CD4-positive, alpha-beta T cell treated with Interleukin-1 beta for 1 hour (primary cell): ENCODE measurements around the gene LDLR.
"Not testable (repeated sequence)": the region's sequence is repeated elsewhere in the genome, so short reads cannot be mapped to it uniquely, and the experiment has no call there.

Experiments used
- DNase-seq, 2 donors: peaks; one replicate each; pipeline ENCODE4 v3.0.0-alpha.2; 2020 to 2022

The LDLR gene

DNA sequence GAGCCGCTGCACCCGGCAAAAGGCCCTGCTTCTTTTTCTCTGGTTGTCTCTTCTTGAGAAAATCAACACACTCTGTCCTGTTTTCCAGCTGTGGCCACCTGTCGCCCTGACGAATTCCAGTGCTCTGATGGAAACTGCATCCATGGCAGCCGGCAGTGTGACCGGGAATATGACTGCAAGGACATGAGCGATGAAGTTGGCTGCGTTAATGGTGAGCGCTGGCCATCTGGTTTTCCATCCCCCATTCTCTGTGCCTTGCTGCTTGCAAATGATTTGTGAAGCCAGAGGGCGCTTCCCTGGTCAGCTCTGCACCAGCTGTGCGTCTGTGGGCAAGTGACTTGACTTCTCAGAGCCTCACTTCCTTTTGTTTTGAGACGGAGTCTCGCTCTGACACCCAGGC, 17.2 kb downstream of the LDLR start:
- no peak for DNase-seq

DNA sequence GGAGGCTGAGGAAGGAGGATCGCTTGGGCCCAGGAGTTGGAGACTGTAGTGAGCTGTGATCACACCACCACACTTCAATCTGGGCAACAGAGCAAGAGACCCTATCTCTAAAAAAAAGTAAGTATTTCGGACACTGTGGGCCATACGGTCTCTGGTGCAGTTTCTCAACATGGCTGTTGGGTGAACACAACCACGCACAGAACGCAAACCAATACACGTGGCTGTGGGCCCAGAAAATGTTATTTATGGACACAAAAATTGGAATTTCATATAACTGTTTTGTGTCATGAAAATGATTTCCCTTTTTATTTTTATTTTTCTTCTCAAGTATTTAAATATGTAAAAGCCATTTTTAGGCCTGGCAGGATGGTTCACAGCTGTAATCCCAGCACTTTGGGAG, 19.5 kb downstream of the LDLR start:
- DNase-seq = no peak

DNA sequence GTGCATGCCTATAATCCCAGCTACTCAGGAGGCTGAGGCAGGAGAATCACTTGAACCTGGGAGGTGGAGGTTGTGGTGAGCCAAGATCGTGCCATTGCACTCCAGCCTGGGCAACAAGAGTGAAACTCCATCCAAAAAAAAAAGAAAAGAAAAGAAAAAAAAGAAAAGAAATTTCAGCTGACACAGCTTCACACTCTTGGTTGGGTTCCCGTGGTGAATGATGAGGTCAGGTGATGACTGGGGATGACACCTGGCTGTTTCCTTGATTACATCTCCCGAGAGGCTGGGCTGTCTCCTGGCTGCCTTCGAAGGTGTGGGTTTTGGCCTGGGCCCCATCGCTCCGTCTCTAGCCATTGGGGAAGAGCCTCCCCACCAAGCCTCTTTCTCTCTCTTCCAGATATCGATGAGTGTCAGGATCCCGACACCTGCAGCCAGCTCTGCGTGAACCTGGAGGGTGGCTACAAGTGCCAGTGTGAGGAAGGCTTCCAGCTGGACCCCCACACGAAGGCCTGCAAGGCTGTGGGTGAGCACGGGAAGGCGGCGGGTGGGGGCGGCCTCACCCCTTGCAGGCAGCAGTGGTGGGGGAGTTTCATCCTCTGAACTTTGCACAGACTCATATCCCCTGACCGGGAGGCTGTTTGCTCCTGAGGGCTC, 22.0 kb downstream of the LDLR start:
- no peak for DNase-seq

DNA sequence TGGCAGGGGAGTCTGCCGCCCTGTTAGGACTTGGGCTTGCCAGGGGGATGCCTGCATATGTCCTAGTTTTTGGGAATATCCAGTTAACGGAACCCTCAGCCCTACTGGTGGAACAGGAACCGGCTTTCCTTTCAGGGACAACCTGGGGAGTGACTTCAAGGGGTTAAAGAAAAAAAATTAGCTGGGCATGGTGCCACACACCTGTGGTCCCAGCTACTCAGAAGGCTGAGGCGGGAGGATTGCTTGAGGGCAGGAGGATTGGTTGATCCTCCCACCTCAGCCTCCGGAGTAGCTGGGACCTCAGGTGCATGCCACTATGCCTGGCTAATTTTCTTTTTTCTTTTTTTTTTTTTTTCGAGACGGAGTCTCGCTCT, 22.5 kb downstream of the LDLR start:
- no peak for DNase-seq

DNA sequence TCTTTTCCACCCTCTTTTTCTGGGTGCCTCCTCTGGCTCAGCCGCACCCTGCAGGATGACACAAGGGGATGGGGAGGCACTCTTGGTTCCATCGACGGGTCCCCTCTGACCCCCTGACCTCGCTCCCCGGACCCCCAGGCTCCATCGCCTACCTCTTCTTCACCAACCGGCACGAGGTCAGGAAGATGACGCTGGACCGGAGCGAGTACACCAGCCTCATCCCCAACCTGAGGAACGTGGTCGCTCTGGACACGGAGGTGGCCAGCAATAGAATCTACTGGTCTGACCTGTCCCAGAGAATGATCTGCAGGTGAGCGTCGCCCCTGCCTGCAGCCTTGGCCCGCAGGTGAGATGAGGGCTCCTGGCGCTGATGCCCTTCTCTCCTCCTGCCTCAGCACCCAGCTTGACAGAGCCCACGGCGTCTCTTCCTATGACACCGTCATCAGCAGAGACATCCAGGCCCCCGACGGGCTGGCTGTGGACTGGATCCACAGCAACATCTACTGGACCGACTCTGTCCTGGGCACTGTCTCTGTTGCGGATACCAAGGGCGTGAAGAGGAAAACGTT, 24.0 kb downstream of the LDLR start:
- DNase-seq = no peak

DNA sequence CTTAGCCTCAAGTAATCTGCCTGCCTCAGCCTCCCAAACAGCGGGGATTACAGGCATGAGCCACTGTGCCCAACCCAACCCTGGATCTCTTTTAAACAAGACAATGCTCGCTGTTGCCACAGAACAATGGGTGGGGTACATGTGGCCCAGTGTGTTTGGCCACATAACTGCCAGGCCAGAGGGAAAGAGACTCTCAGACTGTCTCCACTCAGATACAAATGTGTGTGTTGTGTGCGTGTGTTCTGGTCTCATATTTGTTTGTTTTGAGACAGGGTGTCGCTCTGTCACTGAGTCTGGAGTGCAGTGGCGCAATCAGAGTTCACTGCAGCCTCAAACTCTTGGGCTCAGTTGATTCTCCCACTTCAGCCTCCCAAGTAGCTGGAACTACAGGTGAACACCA, 25.8 kb downstream of the LDLR start:
- DNase-seq = no peak

DNA sequence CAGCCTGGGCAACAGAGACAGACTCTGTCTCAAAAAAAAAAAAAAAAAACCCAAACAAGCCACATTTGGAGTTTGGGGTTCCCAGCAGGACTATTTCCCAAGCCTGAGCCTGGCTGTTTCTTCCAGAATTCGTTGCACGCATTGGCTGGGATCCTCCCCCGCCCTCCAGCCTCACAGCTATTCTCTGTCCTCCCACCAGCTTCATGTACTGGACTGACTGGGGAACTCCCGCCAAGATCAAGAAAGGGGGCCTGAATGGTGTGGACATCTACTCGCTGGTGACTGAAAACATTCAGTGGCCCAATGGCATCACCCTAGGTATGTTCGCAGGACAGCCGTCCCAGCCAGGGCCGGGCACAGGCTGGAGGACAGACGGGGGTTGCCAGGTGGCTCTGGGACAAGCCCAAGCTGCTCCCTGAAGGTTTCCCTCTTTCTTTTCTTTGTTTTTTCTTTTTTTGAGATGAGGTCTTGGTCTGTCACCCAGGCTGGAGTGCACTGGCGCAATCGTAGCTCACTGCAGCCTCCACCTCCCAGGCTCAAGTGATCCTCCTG, 26.7 kb downstream of the LDLR start:
- no peak for DNase-seq

DNA sequence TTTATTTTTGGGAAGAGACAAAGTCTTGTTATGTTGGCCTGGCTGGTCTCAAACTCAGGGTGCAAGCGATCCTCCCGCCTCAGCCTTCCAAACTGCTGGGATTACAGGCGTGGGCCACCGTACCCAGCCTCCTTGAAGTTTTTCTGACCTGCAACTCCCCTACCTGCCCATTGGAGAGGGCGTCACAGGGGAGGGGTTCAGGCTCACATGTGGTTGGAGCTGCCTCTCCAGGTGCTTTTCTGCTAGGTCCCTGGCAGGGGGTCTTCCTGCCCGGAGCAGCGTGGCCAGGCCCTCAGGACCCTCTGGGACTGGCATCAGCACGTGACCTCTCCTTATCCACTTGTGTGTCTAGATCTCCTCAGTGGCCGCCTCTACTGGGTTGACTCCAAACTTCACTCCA, 27.2 kb downstream of the LDLR start:
- DNase-seq = no peak

DNA sequence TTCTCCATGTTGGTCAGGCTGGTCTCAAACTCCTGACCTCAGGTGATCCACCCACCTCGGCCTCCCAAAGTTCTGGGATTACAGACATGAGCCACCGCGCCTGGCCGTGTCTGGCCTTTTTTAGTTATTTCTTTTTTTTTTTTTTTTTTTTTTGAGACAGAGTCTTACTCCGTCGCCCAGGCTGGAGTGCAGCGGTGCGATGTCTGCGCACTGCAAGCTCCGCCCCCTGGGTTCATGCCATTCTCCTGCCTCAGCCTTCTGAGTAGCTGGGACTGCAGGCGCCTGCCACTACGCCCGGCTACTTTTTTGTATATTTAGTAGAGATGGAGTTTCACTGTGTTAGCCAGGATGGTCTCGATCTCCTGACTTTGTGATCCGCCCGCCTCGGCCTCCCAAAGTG, 32.7 kb downstream of the LDLR start:
- not testable (repeated sequence) for DNase-seq

DNA sequence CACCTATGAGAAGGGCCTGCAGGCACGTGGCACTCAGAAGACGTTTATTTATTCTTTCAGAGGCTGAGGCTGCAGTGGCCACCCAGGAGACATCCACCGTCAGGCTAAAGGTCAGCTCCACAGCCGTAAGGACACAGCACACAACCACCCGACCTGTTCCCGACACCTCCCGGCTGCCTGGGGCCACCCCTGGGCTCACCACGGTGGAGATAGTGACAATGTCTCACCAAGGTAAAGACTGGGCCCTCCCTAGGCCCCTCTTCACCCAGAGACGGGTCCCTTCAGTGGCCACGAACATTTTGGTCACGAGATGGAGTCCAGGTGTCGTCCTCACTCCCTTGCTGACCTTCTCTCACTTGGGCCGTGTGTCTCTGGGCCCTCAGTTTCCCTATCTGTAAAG, 33.9 kb downstream of the LDLR start:
- no peak for DNase-seq

DNA sequence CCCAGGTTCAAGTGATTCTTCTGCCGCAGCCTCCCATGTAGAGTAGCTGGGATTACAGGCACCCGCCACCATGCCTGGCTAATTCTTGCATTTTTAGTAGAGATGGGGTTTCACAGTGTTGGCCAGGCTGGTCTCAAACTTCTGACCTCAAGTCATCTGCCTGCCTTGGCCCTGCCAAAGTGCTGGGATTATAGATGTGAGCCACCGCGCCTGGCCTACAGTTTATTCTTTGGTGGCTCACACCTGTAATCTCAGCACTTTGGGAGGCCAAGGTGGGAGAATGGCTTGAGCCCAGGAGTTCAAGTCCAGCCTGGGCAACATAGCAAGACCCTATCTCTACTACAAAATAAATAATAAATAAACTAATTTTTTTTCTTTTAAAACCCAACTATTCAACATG, 34.9 kb downstream of the LDLR start:
- not testable (repeated sequence) for DNase-seq

DNA sequence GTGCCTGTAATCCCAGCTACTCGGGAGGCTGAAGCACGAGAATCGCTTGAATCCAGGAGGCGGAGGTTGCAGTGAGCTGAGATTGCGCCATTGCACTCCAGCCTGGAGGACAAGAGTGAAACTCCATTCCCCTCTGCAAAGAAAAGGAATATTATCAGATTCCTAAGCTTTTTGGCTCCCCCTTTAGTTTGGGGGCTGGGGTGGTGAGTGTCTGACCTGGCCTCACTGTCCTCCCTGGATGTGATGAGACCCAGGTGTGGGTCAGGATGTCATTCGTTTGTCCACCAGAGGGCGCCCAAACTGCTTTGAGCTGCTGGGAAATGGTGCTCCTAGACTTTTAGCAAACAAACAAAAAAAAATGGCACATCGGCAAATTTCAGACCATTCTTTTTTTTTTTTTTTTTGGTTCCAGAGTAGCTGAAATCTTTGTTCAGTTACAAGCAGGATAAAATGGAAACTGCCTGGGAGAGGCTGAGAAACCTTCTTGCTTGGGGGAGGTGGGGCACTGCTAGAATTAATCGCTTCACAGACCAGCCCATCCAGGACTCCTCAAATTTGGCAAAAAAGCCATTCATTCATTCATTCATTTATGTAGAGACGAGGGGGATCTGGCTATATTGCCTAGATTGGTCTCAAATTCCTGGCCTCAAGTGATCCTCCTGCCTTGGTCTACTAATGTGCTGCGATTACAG, 36.9 kb downstream of the LDLR start:
- DNase-seq = peak; percentile 74 to 80

DNA sequence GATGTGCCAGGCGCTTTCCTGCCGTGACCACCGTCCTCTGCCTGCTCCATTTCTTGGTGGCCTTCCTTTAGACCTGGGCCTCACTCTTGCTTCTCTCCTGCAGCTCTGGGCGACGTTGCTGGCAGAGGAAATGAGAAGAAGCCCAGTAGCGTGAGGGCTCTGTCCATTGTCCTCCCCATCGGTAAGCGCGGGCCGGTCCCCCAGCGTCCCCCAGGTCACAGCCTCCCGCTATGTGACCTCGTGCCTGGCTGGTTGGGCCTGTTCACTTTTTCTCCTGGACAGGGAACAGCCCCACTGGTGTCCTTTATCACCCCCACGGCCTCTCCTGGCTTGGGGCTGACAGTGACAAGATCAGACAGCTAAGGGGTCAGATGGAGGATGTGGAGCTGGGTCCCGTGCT, 38.6 kb downstream of the LDLR start:
- no peak for DNase-seq

DNA sequence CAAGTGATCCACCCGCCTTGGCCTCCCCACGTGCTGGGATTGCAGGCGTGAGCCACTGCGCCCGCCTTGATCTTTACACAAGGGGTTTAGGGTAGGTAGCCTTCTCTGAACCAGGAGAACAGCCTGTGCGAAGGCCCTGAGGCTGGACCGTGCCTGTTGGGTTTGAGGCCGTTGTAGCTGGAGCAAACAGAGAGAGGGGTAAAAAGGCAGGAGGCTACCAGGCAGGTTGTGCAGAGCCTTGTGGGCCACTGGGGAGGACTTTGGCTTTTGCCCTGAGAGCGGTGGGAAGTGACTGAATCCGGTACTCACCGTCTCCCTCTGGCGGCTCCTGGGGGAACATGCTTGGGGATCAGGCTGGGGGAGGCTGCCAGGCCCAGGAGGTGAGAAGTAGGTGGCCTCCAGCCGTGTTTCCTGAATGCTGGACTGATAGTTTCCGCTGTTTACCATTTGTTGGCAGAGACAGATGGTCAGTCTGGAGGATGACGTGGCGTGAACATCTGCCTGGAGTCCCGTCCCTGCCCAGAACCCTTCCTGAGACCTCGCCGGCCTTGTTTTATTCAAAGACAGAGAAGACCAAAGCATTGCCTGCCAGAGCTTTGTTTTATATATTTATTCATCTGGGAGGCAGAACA, 41.7 kb downstream of the LDLR start:
- DNase-seq = peak; percentile 72 to 77

DNA sequence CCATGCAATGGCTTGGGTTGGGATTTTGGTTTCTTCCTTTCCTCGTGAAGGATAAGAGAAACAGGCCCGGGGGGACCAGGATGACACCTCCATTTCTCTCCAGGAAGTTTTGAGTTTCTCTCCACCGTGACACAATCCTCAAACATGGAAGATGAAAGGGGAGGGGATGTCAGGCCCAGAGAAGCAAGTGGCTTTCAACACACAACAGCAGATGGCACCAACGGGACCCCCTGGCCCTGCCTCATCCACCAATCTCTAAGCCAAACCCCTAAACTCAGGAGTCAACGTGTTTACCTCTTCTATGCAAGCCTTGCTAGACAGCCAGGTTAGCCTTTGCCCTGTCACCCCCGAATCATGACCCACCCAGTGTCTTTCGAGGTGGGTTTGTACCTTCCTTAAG, 42.2 kb downstream of the LDLR start:
- no peak for DNase-seq

DNA sequence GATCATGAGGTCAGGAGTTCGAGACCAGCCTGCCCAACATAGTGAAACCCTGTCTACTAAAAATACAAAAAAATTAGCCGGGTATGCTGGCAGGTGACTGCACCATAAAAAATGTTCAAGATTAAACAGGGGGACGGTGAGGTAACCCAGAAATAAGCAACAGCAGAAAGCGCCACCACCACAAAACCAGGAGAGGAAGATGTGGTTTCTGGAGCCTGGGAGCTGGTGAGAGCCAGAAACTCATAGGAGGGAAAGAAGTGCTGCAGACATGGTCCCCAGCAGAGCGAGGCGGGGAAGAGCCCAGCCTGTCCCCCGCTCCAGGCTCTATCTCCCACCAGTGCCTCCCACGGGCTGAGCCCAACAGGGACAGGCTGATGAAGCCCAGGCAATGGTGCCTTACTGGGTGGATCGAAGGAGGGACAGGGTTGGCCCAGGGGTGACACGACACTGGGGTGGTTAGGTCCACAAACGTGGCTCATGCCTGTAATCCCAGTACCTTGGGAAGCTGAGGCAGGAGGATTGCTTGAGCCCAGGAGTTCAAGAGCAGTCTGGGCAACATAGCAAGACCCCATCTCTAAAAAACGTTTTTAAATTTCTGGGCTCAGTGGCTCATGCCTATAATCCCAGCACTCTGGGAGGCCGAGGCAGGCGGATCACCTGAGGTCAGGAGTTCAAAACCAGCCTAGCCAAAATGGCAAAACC, 47.3 kb downstream of the LDLR start:
- no peak for DNase-seq

DNA sequence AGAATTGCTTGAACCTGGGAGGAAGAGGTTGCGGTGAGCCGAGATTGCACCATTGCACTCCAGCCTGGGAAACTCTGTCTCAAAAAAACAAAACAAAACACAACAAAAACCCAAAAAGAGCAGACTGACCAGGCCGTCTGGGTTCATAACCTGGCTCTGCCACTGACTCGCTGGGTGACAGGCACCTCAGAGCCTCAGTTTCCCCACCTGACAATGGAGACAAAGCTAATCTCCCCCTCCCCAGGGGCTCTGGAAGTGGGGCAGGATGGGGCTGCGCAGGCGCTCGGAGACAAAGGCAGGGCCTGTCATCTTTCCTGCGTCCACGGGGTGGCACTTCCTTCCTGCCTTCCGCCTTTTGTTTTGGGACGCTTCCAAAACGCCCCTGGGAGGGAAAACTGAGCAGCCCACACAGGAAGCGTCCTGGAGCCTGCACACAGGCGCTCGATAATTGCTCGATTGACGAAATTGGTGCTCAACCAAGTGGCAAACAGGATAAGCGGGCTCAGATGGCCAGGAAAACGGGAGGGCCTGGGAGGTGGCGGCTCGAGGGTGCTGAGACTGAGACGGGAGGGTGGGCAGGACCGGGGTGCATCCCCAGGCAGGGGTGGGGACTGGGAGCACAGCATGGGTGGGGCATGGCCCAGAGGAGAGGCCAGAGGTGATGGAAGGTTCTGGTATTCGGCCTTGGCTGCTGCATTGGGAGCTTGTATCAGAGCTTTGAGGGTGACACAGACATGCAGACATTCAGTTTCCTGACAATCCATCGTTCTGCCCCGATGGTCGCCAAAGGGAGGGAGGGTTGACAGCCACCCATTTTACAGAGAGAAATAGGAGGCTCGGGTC, 48.5 kb downstream of the LDLR start:
- DNase-seq = peak; percentile 46 to 66

DNA sequence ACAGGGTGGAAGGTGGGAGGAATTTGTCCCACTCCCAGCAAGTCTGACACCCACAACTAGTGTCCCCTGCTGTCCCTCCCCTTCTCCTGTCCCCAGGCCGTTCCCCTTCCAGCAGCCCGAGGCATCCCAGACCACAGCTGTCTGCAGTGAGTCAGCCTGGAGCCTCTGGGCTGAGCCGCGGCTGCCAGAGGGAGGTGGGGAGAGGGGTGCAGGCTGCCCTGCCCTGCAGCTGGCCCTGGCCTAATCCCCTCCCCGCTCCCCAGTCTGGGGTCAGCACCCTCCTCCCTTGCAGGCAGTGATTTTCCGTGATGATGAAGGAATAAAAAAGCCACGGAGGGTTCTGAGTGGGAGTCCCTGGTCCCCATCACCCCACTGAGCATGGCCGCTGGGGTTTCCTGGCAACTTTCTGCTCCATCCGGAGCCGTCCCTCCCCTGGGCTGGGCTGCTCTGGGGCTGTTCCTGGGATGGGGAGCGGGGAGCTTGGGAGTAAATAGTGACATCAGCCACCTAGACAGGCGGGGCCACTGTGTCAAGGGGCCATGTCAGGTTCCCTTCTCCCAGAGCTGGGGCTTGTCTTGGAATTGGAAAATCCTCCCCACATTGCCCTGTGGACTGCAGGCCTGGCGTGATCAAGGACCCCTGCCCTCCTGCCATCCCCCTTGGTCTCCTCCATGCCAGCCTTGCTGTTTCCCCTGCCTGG, 49.5 kb downstream of the LDLR start:
- no peak for DNase-seq

DNA sequence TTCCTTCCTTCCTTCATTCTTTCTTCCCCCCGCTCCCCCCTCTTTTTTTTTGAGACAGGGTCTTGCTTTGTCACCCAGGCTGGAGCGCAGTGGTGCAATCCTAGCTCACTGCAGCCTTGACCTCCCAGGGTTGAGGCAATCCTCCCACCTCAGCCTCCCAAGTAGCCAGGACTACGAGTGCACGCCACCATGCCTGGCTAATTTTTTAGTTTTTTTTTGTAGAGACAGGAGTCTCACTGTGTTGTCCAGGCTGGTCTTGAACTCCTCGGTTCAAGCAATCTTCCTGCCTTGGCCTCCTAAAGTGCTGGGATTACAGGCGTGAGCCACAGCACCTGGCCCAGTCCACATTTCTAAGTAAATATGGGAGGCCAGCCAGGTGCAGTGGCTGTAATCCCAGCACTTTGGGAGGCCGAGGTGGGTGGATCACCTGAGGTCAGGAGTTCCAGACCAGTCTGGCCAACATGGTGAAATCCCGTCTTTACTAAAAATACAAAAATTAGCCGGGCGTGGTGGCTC, 50.8 kb downstream of the LDLR start:
- DNase-seq = not testable (repeated sequence)

DNA sequence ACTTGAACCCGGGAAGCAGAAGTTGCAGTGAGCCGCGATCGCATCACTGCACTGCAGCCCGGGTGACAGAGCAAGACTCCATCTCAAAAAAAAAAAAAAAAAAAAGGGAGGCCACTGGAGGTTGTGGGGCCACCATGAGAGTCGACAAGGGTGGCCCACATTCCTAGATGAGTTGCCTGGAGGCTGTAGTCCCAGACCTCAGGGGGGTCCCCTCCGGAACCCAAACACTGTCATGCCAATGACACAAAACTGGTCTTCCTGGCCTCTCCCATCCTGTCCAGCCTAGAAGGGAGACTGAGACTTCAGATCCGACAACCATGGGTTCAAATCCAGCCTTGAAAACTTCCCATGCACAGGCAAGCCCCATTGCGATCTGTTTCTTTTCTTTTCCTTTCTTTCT, 51.6 kb downstream of the LDLR start:
- no peak for DNase-seq

DNA sequence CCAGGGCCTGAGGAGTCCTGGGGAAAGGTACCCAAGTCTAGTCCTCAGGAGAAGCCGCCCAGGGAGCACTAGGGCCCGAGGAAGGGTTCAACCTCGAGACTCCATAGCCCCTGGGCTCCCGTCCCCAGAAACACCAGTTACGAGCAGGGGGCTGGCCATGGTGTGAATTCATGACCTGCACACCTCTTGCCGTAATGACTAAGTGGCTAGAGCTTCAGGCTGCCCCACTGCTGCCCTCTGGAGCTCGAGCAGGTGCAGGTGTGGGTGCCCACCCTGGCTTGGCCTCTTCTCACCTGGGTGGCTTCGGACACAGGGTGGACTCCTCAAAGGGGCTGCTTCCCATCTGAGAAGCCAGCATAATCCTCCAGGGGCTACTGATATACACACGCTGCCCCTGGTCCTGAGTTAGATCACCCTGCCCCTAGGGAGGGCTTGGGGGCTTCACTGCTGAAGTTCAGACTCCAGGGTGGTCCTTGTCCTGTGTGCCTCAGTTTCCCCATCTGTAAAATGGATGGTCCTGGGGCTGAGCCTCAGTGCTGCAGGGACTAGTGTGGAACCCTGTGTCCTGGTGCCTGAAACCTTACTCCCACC, 52.8 kb downstream of the LDLR start:
- DNase-seq = no peak
